ENCODE results near the gene RHEB.

The RHEB gene

DNA sequence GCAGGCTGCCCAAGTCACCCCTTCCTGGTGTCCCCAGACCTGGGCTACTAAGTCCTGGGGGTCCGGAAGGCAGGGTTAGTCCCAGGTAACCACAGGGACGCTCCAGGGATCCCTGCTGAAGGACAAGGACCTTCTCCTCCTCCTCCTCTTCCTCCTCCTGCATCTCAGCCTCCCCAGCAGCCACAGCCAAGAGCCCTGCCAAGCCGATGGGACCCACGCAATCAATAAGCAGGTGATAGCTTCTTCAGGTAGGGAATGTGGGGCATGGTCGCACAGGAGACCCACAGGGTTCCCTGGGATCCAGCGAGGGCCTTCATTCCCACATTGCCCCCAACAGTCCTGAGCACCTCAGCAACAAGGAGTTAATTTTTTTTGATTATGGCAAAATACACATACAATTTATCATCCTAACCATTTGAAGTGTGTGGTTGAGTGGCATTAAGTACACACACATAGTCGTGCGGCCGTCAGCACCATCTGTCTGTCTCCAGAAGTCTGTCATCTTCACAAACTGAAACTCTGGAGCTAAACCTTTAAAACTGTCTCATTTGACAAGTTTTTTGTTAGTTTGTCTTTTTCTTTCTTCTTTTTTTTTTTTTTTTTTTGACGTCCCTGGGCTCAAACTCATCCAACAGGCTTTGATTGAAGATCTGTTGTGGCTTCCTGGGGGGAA lies 91.9 kb downstream of the RHEB start:
- ATAC-seq: no peak
- TF ChIP-seq ISL1 (CRISPR knock-in tag; IDR thresholded peaks at IDR 0.05): no peak
- TF ChIP-seq, protein P1, sequence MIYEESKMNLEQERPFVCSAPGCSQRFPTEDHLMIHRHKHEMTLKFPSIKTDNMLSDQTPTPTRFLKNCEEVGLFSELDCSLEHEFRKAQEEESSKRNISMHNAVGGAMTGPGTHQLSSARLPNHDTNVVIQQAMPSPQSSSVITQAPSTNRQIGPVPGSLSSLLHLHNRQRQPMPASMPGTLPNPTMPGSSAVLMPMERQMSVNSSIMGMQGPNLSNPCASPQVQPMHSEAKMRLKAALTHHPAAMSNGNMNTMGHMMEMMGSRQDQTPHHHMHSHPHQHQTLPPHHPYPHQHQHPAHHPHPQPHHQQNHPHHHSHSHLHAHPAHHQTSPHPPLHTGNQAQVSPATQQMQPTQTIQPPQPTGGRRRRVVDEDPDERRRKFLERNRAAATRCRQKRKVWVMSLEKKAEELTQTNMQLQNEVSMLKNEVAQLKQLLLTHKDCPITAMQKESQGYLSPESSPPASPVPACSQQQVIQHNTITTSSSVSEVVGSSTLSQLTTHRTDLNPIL (CRISPR knock-in tag; IDR thresholded peaks at IDR 0.05; ENCODE audit: low read depth): no peak

DNA sequence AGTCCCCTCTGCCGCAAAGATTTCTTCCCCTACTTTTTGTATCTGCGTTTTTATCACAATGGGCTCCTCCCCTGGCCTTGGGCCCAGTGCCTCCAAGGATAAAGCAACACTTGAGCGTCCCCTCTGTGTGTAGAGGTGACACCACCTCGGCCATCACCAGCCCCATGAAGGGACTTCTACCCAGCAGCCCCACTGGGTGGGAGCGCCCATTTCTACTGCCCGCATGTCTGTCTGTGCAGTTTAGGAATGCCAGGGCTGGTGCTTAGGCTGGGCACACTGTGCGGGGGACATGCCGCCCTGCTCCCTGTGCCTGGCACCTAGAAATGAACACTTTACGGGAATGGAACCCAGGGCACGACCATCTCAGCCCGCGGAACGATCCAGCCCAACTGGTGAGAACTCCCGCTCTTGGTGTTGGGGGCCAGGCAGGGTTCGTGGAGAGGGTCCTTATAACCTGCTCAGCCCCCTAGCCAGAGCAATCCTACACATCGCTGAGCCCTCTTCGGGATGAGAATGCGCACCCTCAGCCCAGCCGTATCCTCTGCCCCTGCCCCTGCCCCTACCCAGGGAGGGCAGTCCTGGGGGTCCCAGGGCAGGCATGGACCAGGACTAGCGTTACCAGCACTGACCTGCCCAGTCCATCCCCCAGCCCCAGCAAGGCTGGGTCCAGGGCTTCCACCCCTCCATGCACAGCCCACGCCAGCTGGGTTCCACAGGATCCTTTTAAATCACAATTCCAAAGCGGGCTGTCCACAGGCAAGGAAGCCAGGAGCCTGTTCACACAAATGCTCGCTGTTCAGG lies 92.6 kb downstream of the RHEB start:
- ATAC-seq: 0 out of 3 replicates have a peak, but pooled peaks have one; percentile 8
- TF ChIP-seq, protein P2, sequence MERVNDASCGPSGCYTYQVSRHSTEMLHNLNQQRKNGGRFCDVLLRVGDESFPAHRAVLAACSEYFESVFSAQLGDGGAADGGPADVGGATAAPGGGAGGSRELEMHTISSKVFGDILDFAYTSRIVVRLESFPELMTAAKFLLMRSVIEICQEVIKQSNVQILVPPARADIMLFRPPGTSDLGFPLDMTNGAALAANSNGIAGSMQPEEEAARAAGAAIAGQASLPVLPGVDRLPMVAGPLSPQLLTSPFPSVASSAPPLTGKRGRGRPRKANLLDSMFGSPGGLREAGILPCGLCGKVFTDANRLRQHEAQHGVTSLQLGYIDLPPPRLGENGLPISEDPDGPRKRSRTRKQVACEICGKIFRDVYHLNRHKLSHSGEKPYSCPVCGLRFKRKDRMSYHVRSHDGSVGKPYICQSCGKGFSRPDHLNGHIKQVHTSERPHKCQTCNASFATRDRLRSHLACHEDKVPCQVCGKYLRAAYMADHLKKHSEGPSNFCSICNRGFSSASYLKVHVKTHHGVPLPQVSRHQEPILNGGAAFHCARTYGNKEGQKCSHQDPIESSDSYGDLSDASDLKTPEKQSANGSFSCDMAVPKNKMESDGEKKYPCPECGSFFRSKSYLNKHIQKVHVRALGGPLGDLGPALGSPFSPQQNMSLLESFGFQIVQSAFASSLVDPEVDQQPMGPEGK (CRISPR knock-in tag; IDR thresholded peaks at IDR 0.05; ENCODE audit: borderline replicate concordance): no peak
- TF ChIP-seq CSDC2 (CRISPR knock-in tag; IDR thresholded peaks at IDR 0.05): peak; percentile 74; the same call in 1 of the 2 replicates
- TF ChIP-seq, protein P3, sequence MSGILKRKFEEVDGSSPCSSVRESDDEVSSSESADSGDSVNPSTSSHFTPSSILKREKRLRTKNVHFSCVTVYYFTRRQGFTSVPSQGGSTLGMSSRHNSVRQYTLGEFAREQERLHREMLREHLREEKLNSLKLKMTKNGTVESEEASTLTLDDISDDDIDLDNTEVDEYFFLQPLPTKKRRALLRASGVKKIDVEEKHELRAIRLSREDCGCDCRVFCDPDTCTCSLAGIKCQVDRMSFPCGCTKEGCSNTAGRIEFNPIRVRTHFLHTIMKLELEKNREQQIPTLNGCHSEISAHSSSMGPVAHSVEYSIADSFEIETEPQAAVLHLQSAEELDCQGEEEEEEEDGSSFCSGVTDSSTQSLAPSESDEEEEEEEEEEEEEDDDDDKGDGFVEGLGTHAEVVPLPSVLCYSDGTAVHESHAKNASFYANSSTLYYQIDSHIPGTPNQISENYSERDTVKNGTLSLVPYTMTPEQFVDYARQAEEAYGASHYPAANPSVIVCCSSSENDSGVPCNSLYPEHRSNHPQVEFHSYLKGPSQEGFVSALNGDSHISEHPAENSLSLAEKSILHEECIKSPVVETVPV (CRISPR knock-in tag; IDR thresholded peaks at IDR 0.05): 0 out of 2 replicates have a peak, but pooled peaks have one; percentile 9

DNA sequence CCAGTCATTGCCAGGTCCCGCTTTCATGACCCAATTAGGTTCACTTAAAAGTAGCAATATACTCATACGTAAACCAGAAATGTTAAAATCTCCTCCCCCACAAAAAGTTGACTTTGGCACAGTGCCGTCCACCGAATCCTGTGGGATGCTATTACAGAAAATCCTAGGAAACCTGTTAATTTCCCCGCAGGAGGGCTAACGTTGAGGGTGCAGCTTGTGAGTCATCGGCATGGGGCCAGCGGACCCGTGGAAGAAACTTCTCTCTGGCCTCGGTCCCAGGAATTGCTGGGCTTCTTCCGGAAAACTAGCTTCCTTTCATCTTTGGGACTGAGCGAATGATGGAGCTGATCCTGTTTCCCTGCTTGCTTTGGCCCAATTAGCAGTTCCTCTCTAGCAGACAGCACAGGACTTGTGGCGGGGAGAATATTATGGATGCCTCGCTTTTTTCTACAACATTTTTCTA lies 93.2 kb downstream of the RHEB start:
- ATAC-seq: peak; percentile 55
- TF ChIP-seq TOX (CRISPR knock-in tag; IDR thresholded peaks at IDR 0.05; ENCODE audit: borderline replicate concordance) (peak; percentile 57; the same call in 1 of the 2 replicates), ARNTL (CRISPR knock-in tag; IDR thresholded peaks at IDR 0.05; ENCODE audit: borderline replicate concordance, low read depth) (no peak), ZFP3 (CRISPR knock-in tag; IDR thresholded peaks at IDR 0.05) (peak; percentile 82; the same call in 1 of the 2 replicates), BACH2 (CRISPR knock-in tag; IDR thresholded peaks at IDR 0.05; ENCODE audit: borderline replicate concordance) (no peak), OSR1 (CRISPR knock-in tag; IDR thresholded peaks at IDR 0.05) (no peak), TCF4 (CRISPR knock-in tag; IDR thresholded peaks at IDR 0.05; ENCODE audit: borderline replicate concordance) (0 out of 2 replicates have a peak, but pooled peaks have one; percentile 3), ZNF70 (CRISPR knock-in tag; IDR thresholded peaks at IDR 0.05) (no peak), SNAI2 (CRISPR knock-in tag; IDR thresholded peaks at IDR 0.05) (peak; percentile 48; the same call in 1 of the 2 replicates), ESRRG (CRISPR knock-in tag; IDR thresholded peaks at IDR 0.05) (0 out of 2 replicates have a peak, but pooled peaks have one; percentile 33), ZFP30 (CRISPR knock-in tag; IDR thresholded peaks at IDR 0.05) (no peak), CSDC2 (CRISPR knock-in tag; IDR thresholded peaks at IDR 0.05) (peak; percentile 58; the same call in 1 of the 2 replicates), RARB (CRISPR knock-in tag; IDR thresholded peaks at IDR 0.05) (no peak), PPARA (CRISPR knock-in tag; IDR thresholded peaks at IDR 0.05; ENCODE audit: borderline replicate concordance) (no peak), ZC3H10 (CRISPR knock-in tag; IDR thresholded peaks at IDR 0.05) (no peak), ZNF565 (CRISPR knock-in tag; conservative IDR thresholded peaks at IDR 0.05; ENCODE audit: low read depth) (no peak), ISL1 (CRISPR knock-in tag; IDR thresholded peaks at IDR 0.05) (peak; percentile 89), ZNF8 (CRISPR knock-in tag; IDR thresholded peaks at IDR 0.05) (no peak), GLIS3 (CRISPR knock-in tag; IDR thresholded peaks at IDR 0.05) (no peak; the same call in 1 of the 2 replicates)
- TF ChIP-seq, protein P4, sequence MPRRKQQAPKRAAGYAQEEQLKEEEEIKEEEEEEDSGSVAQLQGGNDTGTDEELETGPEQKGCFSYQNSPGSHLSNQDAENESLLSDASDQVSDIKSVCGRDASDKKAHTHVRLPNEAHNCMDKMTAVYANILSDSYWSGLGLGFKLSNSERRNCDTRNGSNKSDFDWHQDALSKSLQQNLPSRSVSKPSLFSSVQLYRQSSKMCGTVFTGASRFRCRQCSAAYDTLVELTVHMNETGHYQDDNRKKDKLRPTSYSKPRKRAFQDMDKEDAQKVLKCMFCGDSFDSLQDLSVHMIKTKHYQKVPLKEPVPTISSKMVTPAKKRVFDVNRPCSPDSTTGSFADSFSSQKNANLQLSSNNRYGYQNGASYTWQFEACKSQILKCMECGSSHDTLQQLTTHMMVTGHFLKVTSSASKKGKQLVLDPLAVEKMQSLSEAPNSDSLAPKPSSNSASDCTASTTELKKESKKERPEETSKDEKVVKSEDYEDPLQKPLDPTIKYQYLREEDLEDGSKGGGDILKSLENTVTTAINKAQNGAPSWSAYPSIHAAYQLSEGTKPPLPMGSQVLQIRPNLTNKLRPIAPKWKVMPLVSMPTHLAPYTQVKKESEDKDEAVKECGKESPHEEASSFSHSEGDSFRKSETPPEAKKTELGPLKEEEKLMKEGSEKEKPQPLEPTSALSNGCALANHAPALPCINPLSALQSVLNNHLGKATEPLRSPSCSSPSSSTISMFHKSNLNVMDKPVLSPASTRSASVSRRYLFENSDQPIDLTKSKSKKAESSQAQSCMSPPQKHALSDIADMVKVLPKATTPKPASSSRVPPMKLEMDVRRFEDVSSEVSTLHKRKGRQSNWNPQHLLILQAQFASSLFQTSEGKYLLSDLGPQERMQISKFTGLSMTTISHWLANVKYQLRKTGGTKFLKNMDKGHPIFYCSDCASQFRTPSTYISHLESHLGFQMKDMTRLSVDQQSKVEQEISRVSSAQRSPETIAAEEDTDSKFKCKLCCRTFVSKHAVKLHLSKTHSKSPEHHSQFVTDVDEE (CRISPR knock-in tag; IDR thresholded peaks at IDR 0.05): no peak
- TF ChIP-seq, protein P5, sequence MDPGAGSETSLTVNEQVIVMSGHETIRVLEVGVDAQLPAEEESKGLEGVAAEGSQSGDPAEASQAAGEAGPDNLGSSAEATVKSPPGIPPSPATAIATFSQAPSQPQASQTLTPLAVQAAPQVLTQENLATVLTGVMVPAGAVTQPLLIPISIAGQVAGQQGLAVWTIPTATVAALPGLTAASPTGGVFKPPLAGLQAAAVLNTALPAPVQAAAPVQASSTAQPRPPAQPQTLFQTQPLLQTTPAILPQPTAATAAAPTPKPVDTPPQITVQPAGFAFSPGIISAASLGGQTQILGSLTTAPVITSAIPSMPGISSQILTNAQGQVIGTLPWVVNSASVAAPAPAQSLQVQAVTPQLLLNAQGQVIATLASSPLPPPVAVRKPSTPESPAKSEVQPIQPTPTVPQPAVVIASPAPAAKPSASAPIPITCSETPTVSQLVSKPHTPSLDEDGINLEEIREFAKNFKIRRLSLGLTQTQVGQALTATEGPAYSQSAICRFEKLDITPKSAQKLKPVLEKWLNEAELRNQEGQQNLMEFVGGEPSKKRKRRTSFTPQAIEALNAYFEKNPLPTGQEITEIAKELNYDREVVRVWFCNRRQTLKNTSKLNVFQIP (CRISPR knock-in tag; IDR thresholded peaks at IDR 0.05; ENCODE audit: borderline replicate concordance, low read depth): no peak
- TF ChIP-seq, protein P1 (CRISPR knock-in tag; IDR thresholded peaks at IDR 0.05; ENCODE audit: low read depth): peak; percentile 56; the same call in 1 of the 2 replicates
- TF ChIP-seq, protein P2 (CRISPR knock-in tag; IDR thresholded peaks at IDR 0.05; ENCODE audit: borderline replicate concordance): peak; percentile 90; the same call in 1 of the 2 replicates
